Lower lobe of right lung (tissue), 2 donors: ENCODE measurements around the gene MMP25. TPM values are rescaled to one million over a fixed set of nuclear protein-coding genes. Genes with fewer than 3 reads are reported as not detected.
"Not testable (repeated sequence)": the region's sequence is repeated elsewhere in the genome, so short reads cannot be mapped to it uniquely, and the experiment has no call there.

Source experiments
- ATAC-seq, 2 donors: fragments of 200-7000 bp; cut with Tn5 transposase; one replicate each; pipeline ENCODE4 v1.9.1; 2020 to 2022; ENCODE audit warnings: mild to moderate bottlenecking in 2 of 2, moderate library complexity in 2 of 2
- DNase-seq: peaks from one replicate; pipeline ENCODE4 v3.0.0-alpha.2; 2020
- H3K27ac ChIP-seq: fragments of 200-600 bp; one replicate; pipeline ENCODE4 v1.8.0; 2022
- H3K27me3 ChIP-seq: fragments of 200-600 bp; one replicate; pipeline ENCODE4 v1.8.0; 2022; ENCODE audit warnings: low read depth
- H3K36me3 ChIP-seq: fragments of 200-600 bp; one replicate; pipeline ENCODE4 v1.8.0; 2022; ENCODE audit warnings: mild to moderate bottlenecking
- H3K4me1 ChIP-seq: fragments of 200-600 bp; one replicate; pipeline ENCODE4 v1.8.0; 2022
- H3K4me3 ChIP-seq: fragments of 200-600 bp; one replicate; pipeline ENCODE4 v1.8.0; 2022; ENCODE audit warnings: mild to moderate bottlenecking
- H3K9me3 ChIP-seq: fragments of 200-600 bp; one replicate; pipeline ENCODE4 v1.8.0; 2022
- CTCF ChIP-seq: fragments of 200-600 bp; IDR thresholded peaks from one replicate; pipeline ENCODE4 v1.8.0; 2022; ENCODE audit warnings: antibody characterized with exemption, mild to moderate bottlenecking
- intact Hi-C: fragments of 100-400 bp; cut with DNase I; formaldehyde crosslinking; loops from one replicate; pipeline ENCODE4 v1.11.0; 2022
- total RNA-seq: library from RNA; stranded (reverse); fragmentation: NEBNext Ultra II Directional; extraction: Animal tissue kit (Norgen Biotek cat#: 25700); gene quantifications from one replicate; pipeline ENCODE4 v1.2.1, GENCODE V29; 2021
- donor health status: DM: no; HTN: yes; CAD: no; lungs with severe emphysema.

Gene MMP25
- total RNA-seq, 1 donor from 2014 or later, result 22.7 TPM

- Histone ChIP-seq H3K36me3 (peaks cover 4% of the 10 kb centered on the region), H3K4me1 (no peaks in the 10 kb centered on the region), H3K4me3 (no peak overlapping the region), H3K9me3 (no peaks in the 10 kb centered on the region), H3K27me3 (no peaks in the 10 kb centered on the region), H3K27ac (no peak overlapping the region)
- DNase-seq (no peak), ATAC-seq (no peak)
- no peak for TF ChIP-seq CTCF
- intact Hi-C loops, result no loop called here
Observed at GRCh38 chr16:3071655-3072054, 25.3 kb downstream of the MMP25 start.

- DNase-seq, H3K9me3 ChIP-seq, H3K27me3 ChIP-seq, H3K27ac ChIP-seq, H3K4me3 ChIP-seq, H3K36me3 ChIP-seq, intact Hi-C loops, H3K4me1 ChIP-seq: not testable (repeated sequence)
- ATAC-seq, result peak in 1 of 2 donors; percentile 16
Observed at GRCh38 chr16:3072148-3072547, 25.8 kb downstream of the MMP25 start.

GRCh38 chr16:3072576-3073263 is 26.4 kb downstream of the MMP25 start:
- peaks cover 12% of the 10 kb centered on the region for H3K36me3 ChIP-seq
- H3K4me3 ChIP-seq, intact Hi-C loops, H3K27ac ChIP-seq, H3K27me3 ChIP-seq, H3K9me3 ChIP-seq, H3K4me1 ChIP-seq, DNase-seq: not testable (repeated sequence)
- ATAC-seq, result peak in 1 of 2 donors; percentile 9

GRCh38 chr16:3073448-3073847 is 27.1 kb downstream of the MMP25 start:
- intact Hi-C loops, result no loop called here
- ATAC-seq (no peak), DNase-seq (no peak)
- Histone ChIP-seq H3K27me3 (no peaks in the 10 kb centered on the region), H3K9me3 (no peaks in the 10 kb centered on the region), H3K27ac (no peak overlapping the region), H3K4me1 (no peaks in the 10 kb centered on the region), H3K36me3 (peaks cover 11% of the 10 kb centered on the region), H3K4me3 (no peak overlapping the region)
- TF ChIP-seq CTCF, result no peak

- DNase-seq, result no peak
- no peaks in the 10 kb centered on the region for H3K27me3 ChIP-seq
- peak; percentile 46 to 81 for ATAC-seq
- H3K27ac ChIP-seq, result peak overlapping the region; percentile 53
- peaks cover 10% of the 10 kb centered on the region for H3K36me3 ChIP-seq
- TF ChIP-seq CTCF, result no peak
- no peaks in the 10 kb centered on the region for H3K9me3 ChIP-seq
- H3K4me1 ChIP-seq, result no peaks in the 10 kb centered on the region
- intact Hi-C loops, result no loop called here
- no peak overlapping the region for H3K4me3 ChIP-seq
Observed at GRCh38 chr16:3074860-3075522, 28.6 kb downstream of the MMP25 start.

- H3K9me3 ChIP-seq, result no peaks in the 10 kb centered on the region
- H3K4me1 ChIP-seq, result no peaks in the 10 kb centered on the region
- DNase-seq (no peak), ATAC-seq (peak in 1 of 2 donors; percentile 13)
- no peak for TF ChIP-seq CTCF
- no peak overlapping the region for H3K4me3 ChIP-seq
- peak overlapping the region; percentile 53 for H3K27ac ChIP-seq
- peaks cover 10% of the 10 kb centered on the region for H3K36me3 ChIP-seq
- H3K27me3 ChIP-seq, result no peaks in the 10 kb centered on the region
- intact Hi-C loops, result no loop called here
Observed at GRCh38 chr16:3075523-3075915, 29.2 kb downstream of the MMP25 start.

GRCh38 chr16:3075946-3076345 is 29.6 kb downstream of the MMP25 start:
- ATAC-seq, result peak in 1 of 2 donors; percentile 36
- peak overlapping the region; percentile 53 for H3K27ac ChIP-seq
- H3K27me3 ChIP-seq, result not testable (repeated sequence)

More at GRCh38 chr16:3075946-3076345, 29.6 kb downstream of the MMP25 start:
- intact Hi-C loops, H3K4me1 ChIP-seq, DNase-seq, H3K36me3 ChIP-seq, H3K9me3 ChIP-seq, H3K4me3 ChIP-seq: not testable (repeated sequence)
